GM21381 (cell line): ENCODE results near the gene SPSB2.
"Not testable (repeated sequence)": the region's sequence is repeated elsewhere in the genome, so short reads cannot be mapped to it uniquely, and the experiment has no call there.

ENCODE experiments used
- ATAC-seq: cut with Tn5 transposase; IDR thresholded peaks from one replicate; pipeline ENCODE4 v1.9.1; 2021; ENCODE audit warnings: mild to moderate bottlenecking, moderate library complexity; ENCODE audit not compliant: unreplicated experiment

Gene SPSB2

GRCh38 chr12:6872073-6873048 lies 742 bp downstream of the SPSB2 start:
- ATAC-seq, result no peak

GRCh38 chr12:6871052-6871957 lies 1.8 kb downstream of the SPSB2 start:
- ATAC-seq, result no peak

- not testable (repeated sequence) for ATAC-seq
Measured at GRCh38 chr12:6870304-6870703, 2.8 kb downstream of the SPSB2 start.

- ATAC-seq, result no peak
Measured at GRCh38 chr12:6869049-6870021, 3.8 kb downstream of the SPSB2 start.

GRCh38 chr12:6868211-6869048 lies 4.7 kb downstream of the SPSB2 start:
- no peak for ATAC-seq

- ATAC-seq, result peak; percentile 57
Measured at GRCh38 chr12:6867413-6868210, 5.5 kb downstream of the SPSB2 start, which contains the start of gene TPI1. Gene TPI1 (plus strand): TSS chr12:6867531. CDS start chr12:6867567, 36 bp downstream.

- ATAC-seq, result peak; percentile 5
Measured at GRCh38 chr12:6866920-6867412, 6.1 kb downstream of the SPSB2 start.

- no peak for ATAC-seq
Measured at GRCh38 chr12:6866163-6866919, 6.8 kb downstream of the SPSB2 start.

- not testable (repeated sequence) for ATAC-seq
Measured at GRCh38 chr12:6865307-6865706, 7.8 kb downstream of the SPSB2 start.

GRCh38 chr12:6863586-6864321 lies 9.3 kb downstream of the SPSB2 start:
- ATAC-seq, result no peak

GRCh38 chr12:6863033-6863432 lies 10.1 kb downstream of the SPSB2 start:
- no peak for ATAC-seq

- ATAC-seq, result no peak
Measured at GRCh38 chr12:6861391-6861790, 11.7 kb downstream of the SPSB2 start.

GRCh38 chr12:6860942-6861341 lies 12.2 kb downstream of the SPSB2 start:
- no peak for ATAC-seq

- no peak for ATAC-seq
Measured at GRCh38 chr12:6860116-6860515, 13.0 kb downstream of the SPSB2 start.

- ATAC-seq, result no peak
Measured at GRCh38 chr12:6858799-6859198, 14.3 kb downstream of the SPSB2 start.

GRCh38 chr12:6855322-6855721 lies 17.8 kb downstream of the SPSB2 start:
- ATAC-seq, result no peak

GRCh38 chr12:6854036-6854435 lies 19.1 kb downstream of the SPSB2 start:
- ATAC-seq, result no peak
